Fibroblast of lung (primary cell): ENCODE measurements around the gene ZNF423. TPM values are rescaled to one million over a fixed set of nuclear protein-coding genes. Genes with fewer than 3 reads are reported as not detected.

Experiments used
- DNase-seq, 2 donors: peaks; one replicate each; pipeline versions ENCODE4 v3.0.0 to v3.0.0-alpha.2; 2010; ENCODE audit warnings: low read depth in 2 of 2
- H2AFZ ChIP-seq: 2 replicates; pipeline ENCODE4 v1.5.1; 2012; ENCODE audit warnings: low read length, control low read depth, inconsistent platforms
- H3K27ac ChIP-seq: 2 replicates; pipeline ENCODE4 v1.5.1; 2011; ENCODE audit warnings: low read length, control low read depth; ENCODE audit not compliant: insufficient read depth
- H3K27me3 ChIP-seq: 2 replicates; pipeline ENCODE4 v1.5.1; 2011; ENCODE audit warnings: mild to moderate bottlenecking, low read length; ENCODE audit not compliant: control insufficient read depth, insufficient read depth
- H3K36me3 ChIP-seq: 2 replicates; pipeline ENCODE4 v1.5.1; 2011; ENCODE audit warnings: low read length; ENCODE audit not compliant: control insufficient read depth, insufficient read depth
- H3K4me1 ChIP-seq: 2 replicates; pipeline ENCODE4 v1.5.1; 2011; ENCODE audit warnings: low read length; ENCODE audit not compliant: control insufficient read depth, insufficient read depth; ENCODE audit errors: extremely low read depth
- H3K4me2 ChIP-seq: 2 replicates; pipeline ENCODE4 v1.5.1; 2011; ENCODE audit warnings: low read length, control low read depth; ENCODE audit not compliant: insufficient read depth; ENCODE audit errors: extremely low read depth
- H3K4me3 ChIP-seq, 4 experiments: fragments of 200-600 bp in 1 of 4; sonication (generic) in 1 of 4; replicated peaks in 1 of 4; 2 replicates each; pipeline ENCODE4 v1.5.1; 2011 to 2016; ENCODE audit warnings: low read length in 4 of 4, low read depth in 3 of 4, mild to moderate bottlenecking in 3 of 4, control low read depth in 2 of 4, inconsistent platforms in 1 of 4, mixed read lengths in 1 of 4; ENCODE audit not compliant: insufficient read depth in 1 of 4; ENCODE audit errors: control extremely low read depth in 1 of 4
- H3K79me2 ChIP-seq: 2 replicates; pipeline ENCODE4 v1.5.1; 2012; ENCODE audit warnings: mild to moderate bottlenecking, low read length, inconsistent platforms; ENCODE audit not compliant: control insufficient read depth, insufficient read depth
- H3K9ac ChIP-seq: 2 replicates; pipeline ENCODE4 v1.5.1; 2011; ENCODE audit warnings: mild to moderate bottlenecking, low read length, control low read depth; ENCODE audit not compliant: insufficient read depth
- H3K9me3 ChIP-seq: 2 replicates; pipeline ENCODE4 v1.5.1; 2012; ENCODE audit warnings: low read depth, low read length; ENCODE audit not compliant: control insufficient read depth, insufficient read depth
- H4K20me1 ChIP-seq: 2 replicates; pipeline ENCODE4 v1.5.1; 2011; ENCODE audit warnings: low read length; ENCODE audit not compliant: control insufficient read depth, insufficient read depth; ENCODE audit errors: extremely low read depth
- CTCF ChIP-seq, 2 donors: IDR thresholded peaks in 1 of 2; conservative IDR thresholded peaks in 1 of 2; 1 replicate in 1 of 2; 2 replicates in 1 of 2; pipeline ENCODE4 v1.5.1; 2011 to 2012; ENCODE audit warnings: low read length in 2 of 2, control low read depth in 1 of 2, inconsistent platforms in 1 of 2, low read depth in 1 of 2, mild to moderate bottlenecking in 1 of 2
- EZH2 ChIP-seq: IDR thresholded peaks from 2 replicates; pipeline ENCODE4 v1.5.1; 2012; ENCODE audit warnings: low read length, control low read depth, mild to moderate bottlenecking; ENCODE audit errors: missing control alignments
- polyA plus RNA-seq, 2 donors: library from polyadenylated mRNA; depleted of rRNA in 1 of 2; stranded (reverse) in 1 of 2; unstranded in 1 of 2; fragments of >200 nt; gene quantifications; 2 replicates each; pipeline ENCODE4 v1.2.1, GENCODE V29; 2011 to 2012; ENCODE audit warnings: missing spikeins in 1 of 2
- total RNA-seq: library from RNA; depleted of rRNA; stranded (reverse); fragments of >200 nt; gene quantifications from 2 replicates; pipeline ENCODE4 v1.2.1, GENCODE V29; 2014

ZNF423 gene
- total and polyA plus RNA-seq, 2 donors (not counting 1 experiment from before 2014, with no cell fraction given) = 0.07 to 0.17 TPM

DNA sequence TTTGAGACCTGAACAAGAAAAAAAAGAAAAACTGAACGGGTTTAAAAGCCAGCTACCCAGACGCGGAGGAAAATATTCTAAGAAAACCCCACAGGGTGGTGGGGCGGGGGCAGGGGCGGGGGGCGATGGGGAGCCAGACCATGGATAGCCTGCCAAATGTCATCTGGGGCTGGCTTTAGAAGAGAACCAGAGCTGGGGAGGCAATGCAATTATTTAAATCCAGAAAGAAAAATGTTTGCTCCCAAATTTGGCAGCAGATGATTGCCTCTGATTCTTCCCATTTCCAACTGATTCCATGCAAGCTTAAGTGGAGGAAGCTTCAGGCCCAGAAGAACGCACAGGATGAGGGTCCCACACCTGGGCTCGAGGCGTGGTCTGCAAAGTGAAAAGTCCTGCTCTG, 34.8 kb downstream of the ZNF423 start:
- no peak overlapping the region for H3K4me3 ChIP-seq
- H3K9me3 ChIP-seq = no peaks in the 10 kb centered on the region
- H3K4me2 ChIP-seq = no peak overlapping the region
- TF ChIP-seq CTCF (conservative IDR thresholded peaks at IDR 0.05 in 1 of 2, IDR thresholded peaks at IDR 0.05 in 1 of 2; ENCODE audit: low read depth in 1 of 2, low read length in 2 of 2) = no peak
- no peak for TF ChIP-seq EZH2
- H2AFZ ChIP-seq = no peak overlapping the region
- no peaks in the 10 kb centered on the region for H3K79me2 ChIP-seq
- H3K36me3 ChIP-seq = no peaks in the 10 kb centered on the region
- no peaks in the 10 kb centered on the region for H4K20me1 ChIP-seq
- no peaks in the 10 kb centered on the region for H3K4me1 ChIP-seq
- no peak for DNase-seq
- no peak overlapping the region for H3K27ac ChIP-seq
- no peak overlapping the region for H3K9ac ChIP-seq
- no peaks in the 10 kb centered on the region for H3K27me3 ChIP-seq

- no peak overlapping the region for H3K9ac ChIP-seq
- no peak overlapping the region for H3K4me2 ChIP-seq
- no peaks in the 10 kb centered on the region for H3K4me1 ChIP-seq
- H3K27ac ChIP-seq = no peak overlapping the region
- H3K79me2 ChIP-seq = no peaks in the 10 kb centered on the region
- no peaks in the 10 kb centered on the region for H3K9me3 ChIP-seq
- H4K20me1 ChIP-seq = no peaks in the 10 kb centered on the region
- no peaks in the 10 kb centered on the region for H3K36me3 ChIP-seq
- no peak overlapping the region for H3K4me3 ChIP-seq
- TF ChIP-seq EZH2 = no peak
- TF ChIP-seq CTCF (conservative IDR thresholded peaks at IDR 0.05 in 1 of 2, IDR thresholded peaks at IDR 0.05 in 1 of 2; ENCODE audit: low read depth in 1 of 2, low read length in 2 of 2) = no peak
- no peaks in the 10 kb centered on the region for H3K27me3 ChIP-seq
- DNase-seq = no peak
- H2AFZ ChIP-seq = no peak overlapping the region
Measured at GRCh38 chr16:49817754-49818507, 38.0 kb downstream of the ZNF423 start.

GRCh38 chr16:49816875-49817274, 39.0 kb downstream of the ZNF423 start:
- no peak overlapping the region for H3K4me2 ChIP-seq
- no peak for DNase-seq
- no peaks in the 10 kb centered on the region for H3K27me3 ChIP-seq
- H4K20me1 ChIP-seq = no peaks in the 10 kb centered on the region
- H3K27ac ChIP-seq = no peak overlapping the region
- no peak overlapping the region for H2AFZ ChIP-seq
- H3K79me2 ChIP-seq = no peaks in the 10 kb centered on the region
- no peak overlapping the region for H3K4me3 ChIP-seq
- no peaks in the 10 kb centered on the region for H3K9me3 ChIP-seq
- H3K9ac ChIP-seq = no peak overlapping the region
- H3K36me3 ChIP-seq = no peaks in the 10 kb centered on the region
- no peaks in the 10 kb centered on the region for H3K4me1 ChIP-seq
- TF ChIP-seq CTCF (conservative IDR thresholded peaks at IDR 0.05 in 1 of 2, IDR thresholded peaks at IDR 0.05 in 1 of 2; ENCODE audit: low read depth in 1 of 2, low read length in 2 of 2) = no peak
- TF ChIP-seq EZH2 = no peak
